RCC 7860 (cell line): Measurements from ENCODE around the gene DNAL4.

Experiments used
- DNase-seq: peaks from one replicate; pipeline ENCODE4 v3.0.0-alpha.2; 2015; ENCODE audit warnings: low spot score
- FAIRE-seq: peaks from 2 replicates; lab custom pipeline; 2012; peaks lifted over from hg19 to GRCh38; lab: Jason Lieb, UNC

Gene DNAL4

DNA sequence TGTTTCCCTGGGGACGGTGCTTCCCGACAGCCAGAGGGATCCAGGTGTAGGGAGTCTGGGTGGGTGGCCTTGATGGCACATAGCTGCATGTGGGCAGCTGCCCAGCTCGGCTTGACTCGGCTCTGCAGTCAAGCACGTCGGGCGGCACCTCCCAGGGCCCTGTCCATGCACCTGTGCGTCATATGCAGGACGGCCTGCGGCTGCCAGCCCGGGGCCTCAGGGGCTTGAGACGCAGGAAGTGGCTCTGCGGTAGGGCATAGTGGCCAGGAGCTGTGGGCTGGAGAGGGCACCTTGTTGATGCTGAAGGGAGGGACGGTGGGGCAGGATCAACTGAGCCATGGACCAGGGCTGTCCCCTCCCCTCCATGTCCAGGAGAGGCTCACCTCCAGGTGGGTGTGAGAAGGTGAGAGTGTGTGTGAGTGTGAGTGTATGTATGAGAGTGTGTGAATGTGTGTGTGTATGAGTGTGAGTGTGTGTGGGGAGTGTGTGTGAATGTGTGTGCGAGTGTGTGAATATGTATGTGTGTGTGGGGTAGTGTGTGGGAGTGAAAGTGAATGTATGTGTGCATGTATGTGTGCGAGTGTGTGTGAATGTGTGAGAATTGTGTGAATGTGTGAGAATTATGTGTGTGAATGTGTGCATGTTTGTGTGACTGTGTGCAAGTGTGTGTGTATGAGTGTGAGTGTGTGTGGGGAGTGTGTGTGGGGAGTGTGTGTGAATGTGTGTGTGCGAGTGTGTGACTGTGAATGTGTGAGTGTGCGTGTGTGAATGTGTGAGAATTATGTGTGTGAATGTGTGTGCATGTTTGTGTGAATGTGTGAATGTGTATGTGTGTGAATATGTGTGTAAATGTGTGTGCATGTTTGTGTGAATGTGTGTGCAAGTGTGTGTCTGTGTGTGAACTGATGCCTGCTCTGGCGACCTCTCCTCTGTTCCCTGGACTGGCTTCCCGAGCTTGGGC lies 32.5 kb downstream of the DNAL4 start:
- FAIRE-seq (no peak), DNase-seq (no peak)

DNA sequence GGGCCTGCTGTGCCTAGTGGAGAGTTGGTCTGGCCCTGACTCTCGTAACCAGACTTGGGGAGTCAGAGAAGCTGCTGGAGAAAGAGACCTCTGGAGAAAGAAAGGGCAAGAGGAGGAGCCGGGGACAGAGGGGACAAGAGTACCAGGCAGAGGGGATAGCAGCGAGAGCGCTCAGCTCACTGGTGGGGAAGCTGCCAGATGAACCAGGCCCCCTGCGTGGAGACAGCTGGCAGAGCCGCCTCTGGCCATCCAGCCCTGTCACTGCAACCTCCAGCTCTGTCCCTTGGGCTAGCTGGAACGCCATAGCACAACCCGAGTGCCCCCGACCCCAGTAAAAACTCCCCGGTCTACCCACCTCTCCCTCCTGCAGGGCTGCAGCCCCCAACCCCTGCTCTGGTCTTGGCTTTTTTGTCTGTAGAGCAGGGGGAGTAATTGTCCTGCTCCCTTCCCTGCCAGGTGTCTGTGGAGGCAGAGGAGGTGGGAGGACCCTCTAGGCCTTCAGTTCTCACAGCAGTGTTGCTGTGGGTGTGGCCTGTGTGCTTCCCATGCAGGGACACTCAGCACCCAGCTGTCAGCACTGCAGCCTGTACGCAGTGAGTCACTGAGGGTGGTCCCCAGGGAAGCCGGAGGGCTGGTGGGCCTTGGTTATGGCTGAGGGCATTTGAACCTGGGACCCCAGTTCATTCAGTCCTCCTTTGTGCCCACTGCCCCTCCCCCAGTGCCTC lies 33.3 kb downstream of the DNAL4 start:
- no peak for DNase-seq
- no peak for FAIRE-seq

DNA sequence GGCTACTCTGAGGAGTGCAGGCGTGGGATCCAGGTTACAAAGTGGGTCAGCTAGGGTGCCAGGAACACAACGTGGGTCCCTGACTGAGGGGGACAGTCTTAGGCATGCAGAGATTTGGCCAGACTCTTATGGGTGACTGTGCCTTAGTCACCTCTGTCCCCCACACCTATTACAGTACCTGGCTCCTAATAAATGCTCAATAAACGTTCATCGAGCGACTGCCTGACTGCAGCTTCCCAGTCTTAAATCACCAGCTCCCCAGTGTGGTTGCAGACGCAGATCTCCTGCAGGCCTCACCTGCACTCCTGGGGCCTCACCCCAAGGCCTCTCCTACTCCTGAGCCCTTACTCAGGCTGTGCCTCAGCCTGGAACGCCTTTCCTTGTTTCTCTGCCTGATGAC lies 34.9 kb downstream of the DNAL4 start:
- no peak for DNase-seq
- no peak for FAIRE-seq

DNA sequence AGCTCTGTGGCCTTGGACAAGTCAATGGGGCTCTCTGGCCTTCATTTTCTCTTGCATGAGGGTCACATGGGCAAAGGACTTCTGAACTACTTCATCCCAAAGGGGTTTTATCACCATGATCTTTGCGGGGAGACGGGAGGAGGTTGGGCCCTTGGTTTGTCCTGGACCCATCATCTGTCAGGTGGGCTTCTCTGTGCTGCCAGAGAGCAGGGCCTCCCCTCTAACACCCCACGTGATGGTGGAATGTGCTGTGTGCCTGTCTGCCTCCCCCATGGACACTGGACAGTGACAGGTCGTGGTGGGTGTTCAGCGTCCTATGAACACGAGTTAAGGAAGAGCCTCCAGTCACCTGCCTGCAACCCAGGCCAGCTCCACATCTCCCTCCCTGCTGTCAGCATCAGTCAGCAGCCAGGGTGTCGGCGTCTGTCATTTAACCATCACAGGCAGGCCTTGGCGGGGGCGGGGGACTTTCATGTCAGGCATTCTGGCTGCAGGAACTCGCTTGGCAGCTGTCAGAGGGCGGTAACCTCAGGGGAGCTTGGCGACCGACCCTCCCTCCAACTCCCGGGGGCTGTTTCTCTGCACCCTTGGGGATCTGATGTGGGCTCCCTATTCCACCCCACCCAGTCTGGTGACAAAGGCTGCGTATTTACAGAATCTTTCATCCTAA lies 35.5 kb downstream of the DNAL4 start:
- FAIRE-seq (no peak), DNase-seq (no peak)

DNA sequence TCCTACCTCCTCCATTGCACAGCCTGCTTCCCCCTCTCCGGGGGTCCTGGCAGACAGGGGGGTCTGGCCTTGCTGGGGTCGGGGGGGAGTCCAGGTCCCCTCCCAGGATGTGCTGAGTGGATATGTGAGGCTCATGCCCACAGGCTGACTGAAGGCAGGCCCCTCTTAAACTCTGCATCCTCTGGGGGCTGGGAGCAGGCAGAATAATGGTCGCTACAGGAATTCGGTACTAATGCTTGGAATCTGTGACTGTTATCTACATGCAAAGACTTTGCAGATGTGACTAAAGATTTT lies 36.5 kb downstream of the DNAL4 start:
- DNase-seq (no peak), FAIRE-seq (no peak)

DNA sequence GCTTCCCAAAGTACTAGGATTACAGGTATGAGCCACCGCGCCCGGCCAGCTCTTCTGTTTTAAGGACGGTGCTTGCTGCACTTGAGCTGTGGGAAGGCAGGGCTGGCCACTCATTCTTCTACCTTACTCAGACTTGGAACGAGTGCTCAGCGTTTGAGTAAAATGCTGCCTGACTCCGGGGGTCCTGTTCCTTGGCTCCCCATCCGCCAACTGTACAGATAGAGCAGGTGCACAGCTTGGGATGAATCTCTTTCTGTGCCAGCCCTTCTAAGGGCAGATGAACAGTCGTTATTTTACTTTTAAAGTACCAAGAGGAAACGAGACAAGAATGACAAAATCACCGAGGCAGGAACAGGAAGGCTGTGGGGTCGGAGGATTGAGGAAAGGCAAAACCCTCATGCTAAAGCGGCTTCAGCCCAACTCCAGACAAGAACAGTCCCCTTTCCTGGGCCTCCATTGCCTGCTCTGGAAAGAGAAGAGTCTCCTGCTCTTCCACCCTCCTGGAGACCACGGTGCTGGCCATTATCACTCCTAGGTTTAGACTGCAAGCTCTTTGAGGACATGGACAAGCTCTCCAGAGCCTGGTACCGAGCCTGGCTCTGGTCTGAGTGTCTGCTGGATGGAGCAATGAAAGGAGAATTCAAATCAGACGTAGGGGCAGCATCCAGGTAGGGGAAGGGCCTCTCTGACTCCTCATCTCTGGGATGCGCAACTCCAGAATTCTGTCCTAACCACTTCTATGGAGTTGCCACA lies 37.1 kb downstream of the DNAL4 start:
- DNase-seq (no peak), FAIRE-seq (no peak)

DNA sequence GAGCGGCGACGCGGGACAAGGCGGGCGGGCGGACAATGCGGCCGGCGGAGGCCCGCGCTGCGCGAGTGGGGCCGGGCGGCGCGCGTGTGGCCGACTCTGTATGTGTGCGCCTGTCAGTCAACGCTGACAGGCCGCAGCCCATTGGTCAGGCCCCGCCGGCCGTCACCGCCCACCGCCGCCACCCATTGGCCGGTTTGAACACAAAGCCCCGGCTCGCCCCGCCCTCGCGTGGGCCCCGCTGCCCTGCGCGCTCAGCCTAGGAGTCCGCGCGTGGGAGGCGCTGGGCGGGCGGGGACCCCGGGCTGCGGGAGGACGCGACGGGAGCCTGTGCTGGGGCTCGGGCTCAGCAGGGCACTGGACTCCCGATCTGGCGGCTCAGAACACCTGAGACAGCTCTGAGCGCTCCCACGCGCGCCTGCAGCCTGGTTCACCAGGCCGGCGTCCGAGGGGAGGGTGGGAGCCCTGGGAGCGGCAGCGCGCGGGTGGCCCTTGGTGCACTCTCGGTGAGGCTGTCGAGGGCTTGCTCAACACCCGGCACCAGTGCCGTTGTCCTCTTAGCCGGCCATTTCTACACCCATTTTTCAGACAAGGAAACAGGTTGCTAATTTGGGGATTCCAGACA lies 37.9 kb downstream of the DNAL4 start, which contains the start of gene SUN2:
Gene SUN2, minus strand, starts transcription at position 88 of the 622 bp plus-strand sequence. CDS start 3,370 bp downstream, outside the sequence.
- DNase-seq (peak; percentile 65), FAIRE-seq (no peak)

DNA sequence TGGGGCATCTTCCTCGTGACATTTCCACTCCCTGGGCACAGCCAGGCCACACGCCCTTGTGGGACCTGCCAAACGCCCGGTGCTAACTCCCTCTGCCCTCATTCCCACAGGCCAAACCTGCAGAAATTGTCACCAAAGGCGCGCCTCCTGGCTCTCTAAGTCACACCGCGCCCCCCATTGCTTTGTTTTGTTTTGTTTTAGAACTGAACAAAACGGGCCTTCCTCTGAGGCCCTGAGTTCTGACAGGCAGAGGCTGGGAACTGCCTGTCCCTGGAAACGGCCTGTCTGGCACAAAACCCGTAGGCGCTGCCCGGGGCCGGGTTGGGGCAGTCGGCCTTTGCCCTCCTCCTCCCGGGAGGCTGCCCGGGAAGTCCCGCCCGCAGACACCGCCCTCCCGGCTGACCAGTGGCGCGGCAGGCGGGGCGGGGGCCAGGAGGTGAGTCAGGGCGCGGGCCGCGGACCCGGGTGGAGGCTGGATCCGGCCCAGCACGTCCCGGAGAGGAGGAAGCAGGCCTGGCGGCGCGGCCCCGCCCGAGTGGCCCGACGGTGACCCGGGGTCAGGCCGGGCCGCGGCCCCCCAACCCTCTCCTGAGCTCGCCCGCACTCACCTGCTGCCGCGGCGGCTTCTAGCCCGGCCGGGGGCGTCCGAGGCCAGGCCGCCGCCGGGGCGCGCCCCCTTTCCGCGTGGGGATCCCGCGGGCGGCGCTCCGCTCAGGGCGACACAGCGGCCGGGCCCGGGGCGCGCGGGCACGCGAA lies 38.6 kb downstream of the DNAL4 start:
- no peak for FAIRE-seq
- DNase-seq, result peak; percentile 73

DNA sequence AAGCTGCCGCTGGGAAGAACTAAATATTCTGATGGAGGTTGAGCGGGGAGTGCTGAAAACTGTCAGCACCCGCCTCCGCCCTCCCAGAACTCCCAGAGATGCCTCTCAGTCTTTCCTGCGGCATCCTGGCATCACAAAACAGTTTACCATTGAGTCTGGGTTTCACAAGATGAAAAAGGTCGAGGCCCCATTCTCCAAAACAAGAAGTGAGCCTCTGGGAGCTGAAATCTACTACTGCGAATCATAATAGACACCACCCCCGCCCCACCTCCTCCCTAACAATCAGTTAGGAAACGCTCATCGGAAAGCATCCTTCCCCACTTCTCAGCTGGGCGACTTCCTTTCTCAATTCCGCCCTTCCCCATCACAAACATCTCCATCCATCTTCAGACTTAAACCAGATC lies 39.2 kb downstream of the DNAL4 start:
- FAIRE-seq (no peak), DNase-seq (no peak)

DNA sequence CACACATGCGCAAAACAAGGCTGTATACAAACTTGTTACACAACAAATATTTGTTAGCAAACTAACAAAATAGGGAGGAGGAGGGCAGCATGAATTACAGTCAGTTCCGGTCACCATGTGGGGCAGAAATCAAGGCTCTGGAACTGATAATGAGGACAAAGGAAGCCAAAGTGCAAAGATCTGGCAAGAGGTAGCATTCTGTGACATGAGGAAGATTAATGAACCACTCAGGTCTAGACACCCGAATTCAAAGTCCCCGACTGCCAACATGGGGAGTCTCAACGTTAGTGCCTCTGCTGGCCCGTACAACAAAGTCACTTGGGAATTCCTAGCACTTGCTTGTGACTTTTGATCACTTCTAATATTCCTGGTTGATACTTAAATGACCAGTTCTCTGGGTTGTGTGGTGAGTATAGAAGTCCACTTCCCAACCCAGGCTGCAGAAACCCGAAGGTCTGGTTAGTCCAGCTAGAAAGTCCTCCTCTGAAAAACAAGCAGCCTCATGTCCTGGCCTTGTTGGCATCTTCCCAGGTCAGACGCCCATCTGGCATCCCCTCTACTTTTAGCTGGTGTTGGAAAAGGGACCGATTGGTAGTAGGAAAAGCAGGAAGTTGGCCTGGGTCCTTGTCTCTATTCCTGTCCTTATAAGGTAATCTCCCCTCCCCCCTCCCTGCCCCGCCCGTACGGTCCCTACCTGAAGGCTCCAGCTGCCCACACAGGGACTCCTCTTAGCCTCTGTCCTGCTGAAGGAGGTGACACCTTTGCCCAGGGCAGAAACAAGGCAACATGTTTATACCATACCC lies 39.8 kb downstream of the DNAL4 start:
- DNase-seq, result peak; percentile 8
- no peak for FAIRE-seq

DNA sequence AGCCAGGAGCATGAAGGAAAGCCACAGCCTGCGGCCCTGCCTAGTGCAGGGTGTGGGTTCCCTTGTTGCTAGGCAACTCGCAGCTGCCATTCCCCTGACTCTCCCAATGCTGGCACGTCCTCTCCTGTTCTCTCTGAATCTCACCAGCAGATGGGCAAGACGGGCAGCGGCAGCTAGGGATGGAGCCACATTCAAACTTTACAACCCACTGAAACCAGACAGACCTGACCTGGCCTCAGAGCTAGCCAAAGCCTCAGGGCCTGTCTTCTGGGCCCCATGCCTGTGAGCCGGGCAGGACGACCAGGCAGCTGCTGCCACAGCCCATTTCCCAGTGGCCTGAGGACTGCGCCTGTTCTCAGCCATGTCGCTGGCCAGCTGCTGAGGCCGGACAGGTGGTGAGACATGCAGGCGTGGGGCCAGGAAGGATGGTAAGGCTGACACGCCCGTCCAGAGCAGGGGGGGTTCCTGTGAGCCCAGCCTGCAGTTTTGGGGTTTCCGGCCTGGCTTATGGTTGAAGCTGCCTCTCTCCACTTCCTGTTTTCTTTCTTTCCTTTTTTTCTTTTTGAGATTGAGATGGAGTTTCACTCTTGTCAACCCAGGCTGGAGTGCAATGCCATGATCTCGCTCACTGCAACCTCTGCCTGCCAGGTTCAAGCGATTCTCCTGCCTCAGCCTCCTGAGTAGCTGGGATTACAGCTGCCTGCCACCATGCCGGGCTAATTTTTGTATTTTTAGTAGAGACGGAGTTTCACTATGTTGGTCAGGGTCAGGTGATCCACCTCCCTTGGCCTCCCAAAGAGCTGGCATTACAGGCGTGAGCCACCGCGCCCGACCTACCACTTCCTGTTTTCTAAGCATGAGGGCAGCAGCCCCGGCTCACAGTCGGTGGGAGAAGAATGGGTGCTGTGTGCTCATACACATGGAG lies 42.3 kb downstream of the DNAL4 start:
- FAIRE-seq (no peak), DNase-seq (no peak)

DNA sequence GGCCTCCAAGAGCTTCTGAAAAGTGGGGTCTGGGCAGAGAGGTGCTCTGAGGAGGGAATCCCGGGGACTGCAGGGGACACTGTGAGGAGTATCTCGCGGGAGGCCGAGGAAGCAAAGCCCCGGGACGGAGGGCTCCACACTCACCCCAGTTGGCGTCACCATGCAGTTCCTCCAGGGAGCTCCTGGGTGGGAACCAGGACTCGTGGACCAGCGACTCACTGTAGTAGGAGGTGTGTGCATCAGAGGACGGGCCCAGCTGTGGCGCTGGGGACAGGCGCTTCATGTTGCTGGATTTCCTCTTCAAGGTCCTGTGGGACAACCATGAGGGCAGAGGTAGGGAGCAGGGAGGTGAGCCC lies 42.9 kb downstream of the DNAL4 start:
- FAIRE-seq, result no peak
- no peak for DNase-seq

DNA sequence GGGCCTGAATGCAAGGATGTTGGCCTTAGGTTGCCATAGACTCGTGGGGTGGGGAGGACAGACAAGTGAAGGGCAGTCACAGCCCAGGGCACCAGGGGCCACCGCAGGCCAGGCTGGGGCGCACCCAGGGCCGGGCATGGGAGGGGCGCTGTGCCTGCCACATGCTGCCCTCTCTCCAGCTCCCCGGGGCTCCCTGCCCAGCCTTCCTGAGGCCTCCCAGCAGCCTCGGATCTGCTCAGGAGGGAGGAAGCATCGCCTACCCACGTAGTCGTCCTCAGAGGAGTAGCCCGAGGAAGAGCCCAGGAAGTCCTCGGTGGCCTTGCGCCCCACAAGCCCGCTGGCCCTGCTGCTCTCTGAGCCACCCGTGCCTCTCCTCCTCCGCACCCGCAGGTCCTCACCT lies 43.3 kb downstream of the DNAL4 start:
- DNase-seq (no peak), FAIRE-seq (no peak)

DNA sequence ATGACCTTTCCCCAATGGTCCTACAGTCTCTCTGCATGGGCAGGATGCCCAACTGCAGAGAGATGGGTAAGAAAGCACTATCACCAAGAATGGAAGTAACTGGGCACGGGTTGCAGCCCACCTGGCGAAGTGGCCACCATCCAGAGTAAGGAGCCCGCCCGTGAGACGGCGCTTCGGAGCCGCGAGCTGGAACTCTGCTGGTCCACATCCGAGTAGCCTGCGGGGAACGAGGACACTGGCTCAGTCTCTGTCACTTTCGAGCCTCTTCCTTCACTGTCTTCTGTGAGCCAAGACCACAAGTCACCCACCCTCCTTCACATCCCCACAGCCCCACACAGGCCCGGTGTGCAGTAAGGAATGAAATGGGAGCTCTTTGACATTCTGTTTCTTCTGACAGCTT lies 43.8 kb downstream of the DNAL4 start:
- DNase-seq, result no peak
- no peak for FAIRE-seq

DNA sequence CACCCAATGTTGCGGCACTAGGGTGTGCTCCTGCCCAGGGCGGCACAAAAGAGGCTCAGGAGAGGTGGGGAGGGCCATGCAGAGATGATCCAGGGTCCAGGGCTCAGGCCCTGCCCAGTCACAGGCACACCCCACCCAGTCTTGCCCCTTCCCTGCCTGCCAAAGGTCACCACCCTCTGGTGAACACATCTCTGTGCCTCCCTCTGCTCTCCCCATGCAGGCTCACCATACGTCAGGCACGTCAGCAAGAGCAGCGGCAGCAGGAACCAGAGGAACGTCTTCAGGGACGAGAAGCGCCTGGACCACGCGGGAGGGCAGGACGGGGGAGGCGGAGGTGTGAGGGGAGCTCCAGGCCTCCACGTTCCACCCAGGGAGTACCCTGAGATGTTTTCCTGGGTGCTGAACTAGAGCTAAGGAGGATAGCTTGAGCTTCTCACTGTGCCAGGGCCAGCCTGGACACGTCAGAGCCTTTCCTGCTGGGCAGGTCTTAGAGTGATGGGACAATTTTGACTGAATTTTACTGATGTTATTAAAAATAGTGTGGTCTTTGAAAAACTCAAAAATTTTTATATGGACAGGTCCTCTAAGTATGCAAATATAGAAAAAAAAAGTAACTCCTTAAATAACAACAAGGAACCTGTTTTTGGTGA lies 45.3 kb downstream of the DNAL4 start:
- no peak for FAIRE-seq
- DNase-seq, result no peak

DNA sequence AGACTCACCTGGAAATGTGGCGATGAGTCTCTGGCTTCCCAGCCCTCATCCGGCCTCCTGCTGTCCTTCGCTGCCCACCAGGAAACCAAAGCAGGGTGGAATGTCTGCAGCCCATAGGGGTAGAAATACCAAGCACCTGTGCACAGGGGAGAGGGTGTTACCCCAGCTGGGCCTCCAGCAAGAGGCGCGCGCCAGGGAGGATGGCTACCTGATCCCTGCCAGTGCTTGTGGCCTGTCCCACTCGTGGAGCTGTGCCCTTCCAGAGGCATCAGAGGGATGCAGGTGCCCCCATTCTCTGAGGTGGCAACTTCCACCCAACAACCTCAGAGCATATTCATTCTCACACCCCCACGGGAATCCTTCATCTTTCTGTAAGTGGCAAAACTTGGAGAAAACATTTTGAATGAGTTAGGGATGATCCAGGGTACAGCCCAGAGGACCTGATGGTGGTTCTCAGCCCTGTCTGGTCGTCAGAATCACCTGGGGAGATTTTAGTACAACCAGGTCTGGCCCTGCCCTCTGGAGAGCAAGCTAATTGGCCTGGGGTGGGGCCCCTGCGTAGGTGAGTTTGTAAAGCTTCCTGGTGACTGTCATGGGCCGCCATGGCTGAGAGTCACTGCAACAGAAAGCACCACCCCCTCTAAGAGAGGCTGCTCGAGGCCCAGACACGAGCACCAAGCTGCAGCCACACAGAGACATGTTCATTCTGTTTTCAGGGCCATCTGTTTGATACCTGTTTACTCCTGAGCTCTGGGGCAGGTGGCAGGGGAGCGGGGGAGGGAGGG lies 48.1 kb downstream of the DNAL4 start:
- FAIRE-seq, result no peak

DNA sequence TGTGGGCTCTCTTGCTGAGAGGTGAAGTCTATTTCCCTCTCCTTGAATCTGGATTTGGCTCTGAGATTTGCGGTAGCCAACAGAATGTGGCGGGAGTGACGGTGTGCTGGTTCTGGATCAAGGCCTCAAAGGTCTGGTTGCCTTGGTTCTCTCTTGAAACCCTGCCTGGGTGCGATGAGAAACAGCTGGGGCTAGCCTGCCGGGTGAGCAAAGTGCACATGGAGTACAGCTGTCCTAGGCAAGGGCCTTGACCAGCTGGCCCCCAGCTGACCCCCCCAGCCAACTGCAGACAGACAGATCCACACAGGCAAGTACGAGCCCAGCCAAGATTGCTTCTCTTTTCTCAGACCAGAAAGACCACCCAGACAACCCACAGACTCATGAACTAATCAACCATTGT lies 49.0 kb downstream of the DNAL4 start:
- no peak for FAIRE-seq
- DNase-seq, result no peak

More for the DNA sequence above, 48.1 kb downstream of the DNAL4 start:
- DNase-seq, result no peak
